NCI-H1417 treated with DMSO at 0.1 percent for 48 hours (cell line): ENCODE data around the gene CSNK1G1.
A peak's percentile ranks its signal among the peaks of the same experiment; 100 is the strongest.

Source experiments
- DNase-seq: peaks from one replicate; lab custom pipeline; 2025; lab: John Stamatoyannopoulos, UW

The CSNK1G1 gene

GRCh38 chr15:64153480-64154367, 202.2 kb downstream of the CSNK1G1 start:
- DNase-seq: peak; percentile 58

GRCh38 chr15:64152507-64153387, 203.2 kb downstream of the CSNK1G1 start:
- no peak for DNase-seq

- no peak for DNase-seq
Measured at GRCh38 chr15:64151727-64152506, 204.1 kb downstream of the CSNK1G1 start, which contains the start of gene SNX22. TSS of gene SNX22 (plus strand) at chr15:64151731. CDS start at chr15:64151776, 45 bp downstream.

- no peak for DNase-seq
Measured at GRCh38 chr15:64149893-64150578, 205.9 kb downstream of the CSNK1G1 start.

GRCh38 chr15:64149424-64149823, 206.5 kb downstream of the CSNK1G1 start:
- DNase-seq: no peak

GRCh38 chr15:64148581-64148980, 207.4 kb downstream of the CSNK1G1 start:
- DNase-seq: no peak

GRCh38 chr15:64148168-64148567, 207.8 kb downstream of the CSNK1G1 start:
- no peak for DNase-seq

GRCh38 chr15:64146885-64147681, 208.9 kb downstream of the CSNK1G1 start:
- DNase-seq: no peak

- DNase-seq: no peak
Measured at GRCh38 chr15:64146520-64146884, 209.5 kb downstream of the CSNK1G1 start.

GRCh38 chr15:64146041-64146440, 209.9 kb downstream of the CSNK1G1 start:
- DNase-seq: no peak

GRCh38 chr15:64144565-64145281, 211.2 kb downstream of the CSNK1G1 start:
- DNase-seq: no peak

- DNase-seq: no peak
Measured at GRCh38 chr15:64144192-64144564, 211.8 kb downstream of the CSNK1G1 start.

GRCh38 chr15:64143276-64143675, 212.7 kb downstream of the CSNK1G1 start:
- DNase-seq: no peak

- no peak for DNase-seq
Measured at GRCh38 chr15:64141798-64142512, 214.0 kb downstream of the CSNK1G1 start.

GRCh38 chr15:64138331-64138941, 217.5 kb downstream of the CSNK1G1 start:
- DNase-seq: no peak

- DNase-seq: no peak
Measured at GRCh38 chr15:64137226-64137833, 218.6 kb downstream of the CSNK1G1 start.

GRCh38 chr15:64136347-64136746, 219.6 kb downstream of the CSNK1G1 start:
- no peak for DNase-seq

- DNase-seq: no peak
Measured at GRCh38 chr15:64134345-64134829, 221.6 kb downstream of the CSNK1G1 start.
